Esophagus squamous epithelium (tissue), 5 donors: Measurements from ENCODE around the gene SEMA3F. TPM values are rescaled to one million over a fixed set of nuclear protein-coding genes. Genes with fewer than 3 reads are reported as not detected.

ENCODE experiments used
- DNase-seq: peaks from one replicate; lab custom pipeline; 2025; lab: John Stamatoyannopoulos, UW
- H3K27ac ChIP-seq, 4 donors: fragments of 200-600 bp; sonication (generic); one replicate each; pipeline ENCODE4 v1.5.1; 2016 to 2019; ENCODE audit warnings: mild to moderate bottlenecking in 1 of 4
- H3K27me3 ChIP-seq, 4 donors: fragments of 200-600 bp; sonication (generic); 1 replicate in 3 of 4; 2 replicates in 1 of 4; pipeline versions ENCODE4 v1.5.1 to v1.6.0; 2017 to 2021; ENCODE audit warnings: antibody characterized with exemption in 1 of 4
- H3K36me3 ChIP-seq, 3 donors: fragments of 200-600 bp; sonication (generic); one replicate each; pipeline ENCODE4 v1.5.1; 2016 to 2019
- H3K4me1 ChIP-seq, 3 donors: fragments of 200-600 bp; sonication (generic); one replicate each; pipeline ENCODE4 v1.5.1; 2017 to 2019
- H3K4me3 ChIP-seq, 4 donors: fragments of 200-600 bp; sonication (generic); 1 replicate in 3 of 4; 2 replicates in 1 of 4; pipeline ENCODE4 v1.5.1; 2016 to 2019; ENCODE audit warnings: mild to moderate bottlenecking in 2 of 4, moderate library complexity in 1 of 4
- H3K9me3 ChIP-seq, 3 donors: fragments of 200-600 bp; sonication (generic); one replicate each; pipeline ENCODE4 v1.5.1; 2016 to 2019
- POLR2A ChIP-seq, 4 donors: fragments of 450-650 bp; IDR thresholded peaks; one replicate each; pipeline ENCODE4 v1.6.1; 2017; ENCODE audit warnings: antibody characterized with exemption in 4 of 4, mild to moderate bottlenecking in 4 of 4, moderate library complexity in 3 of 4
- WGBS, 2 donors: methylation state at CpG; one replicate each; pipeline ENCODE4 v1.1.5; 2018; 5-methylcytosine and 5-hydroxymethylcytosine counted together
- intact Hi-C: fragments of 100-400 bp; cut with DNase I; formaldehyde crosslinking; loops from one replicate; pipeline ENCODE4 v1.15.0; 2022
- total RNA-seq, 4 donors: library from RNA; depleted of rRNA; stranded (reverse); fragments of >200 nt; gene quantifications; one replicate each; pipeline ENCODE4 v1.1.0, GENCODE V29; 2016
- TF ChIP-seq, protein P1 (sequence below), 6 experiments: fragments of 450-650 bp in 4 of 6; fragments of 200-600 bp in 2 of 6; sonication (generic) in 2 of 6; IDR thresholded peaks; one replicate each; pipeline ENCODE4 v1.5.1; 2016 to 2019; ENCODE audit warnings: antibody characterized with exemption in 6 of 6, mild to moderate bottlenecking in 4 of 6, moderate library complexity in 4 of 6
- donor health status: DM: yes; HTN: yes; CAD: no.

The SEMA3F gene
- total RNA-seq, 4 donors from 2014 or later: 56.8 to 146 (median 109) TPM

DNA sequence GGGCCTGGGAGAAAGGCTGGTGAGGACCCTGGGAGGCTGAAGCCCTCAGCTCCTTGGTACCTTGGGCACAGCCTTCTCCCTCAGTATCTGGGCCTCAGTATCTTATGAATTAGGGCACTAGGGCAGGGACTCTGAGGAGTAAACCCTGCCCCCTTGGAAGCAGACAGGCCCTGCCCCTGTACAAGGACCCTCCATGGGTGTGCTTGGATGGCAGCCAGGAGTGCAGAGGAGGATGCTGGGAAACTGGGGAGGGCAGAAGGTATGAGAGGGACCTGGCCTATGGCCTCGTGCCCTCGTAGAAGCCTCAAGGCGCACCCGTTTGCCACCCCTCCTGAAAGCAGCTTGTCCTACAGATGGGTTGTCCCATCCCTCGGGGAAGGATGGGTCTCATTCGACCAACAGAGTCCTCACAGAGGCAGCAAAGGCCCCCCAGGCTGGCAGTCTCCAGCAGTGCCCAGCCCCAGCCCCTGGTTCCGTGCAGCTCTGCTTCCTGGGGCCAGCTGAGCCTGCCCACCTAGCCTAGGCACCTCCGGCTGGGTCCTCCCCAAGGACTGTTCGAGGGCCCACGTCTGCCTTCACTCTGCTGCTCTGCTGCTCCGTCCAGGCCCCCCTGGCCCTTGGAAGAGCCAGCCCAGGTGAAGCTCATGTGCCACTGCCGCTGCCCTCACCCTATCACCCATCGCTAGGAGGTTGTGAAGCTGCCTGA, 15.3 kb upstream of the SEMA3F start:
- no peaks in the 10 kb centered on the region for H3K9me3 ChIP-seq
- H3K27ac ChIP-seq: no peak overlapping the region
- 80 to 98% methylated on average over 5 to 8 of the region's 13 CpGs for WGBS, 2 donors
- no peak for DNase-seq
- TF ChIP-seq, protein P1, sequence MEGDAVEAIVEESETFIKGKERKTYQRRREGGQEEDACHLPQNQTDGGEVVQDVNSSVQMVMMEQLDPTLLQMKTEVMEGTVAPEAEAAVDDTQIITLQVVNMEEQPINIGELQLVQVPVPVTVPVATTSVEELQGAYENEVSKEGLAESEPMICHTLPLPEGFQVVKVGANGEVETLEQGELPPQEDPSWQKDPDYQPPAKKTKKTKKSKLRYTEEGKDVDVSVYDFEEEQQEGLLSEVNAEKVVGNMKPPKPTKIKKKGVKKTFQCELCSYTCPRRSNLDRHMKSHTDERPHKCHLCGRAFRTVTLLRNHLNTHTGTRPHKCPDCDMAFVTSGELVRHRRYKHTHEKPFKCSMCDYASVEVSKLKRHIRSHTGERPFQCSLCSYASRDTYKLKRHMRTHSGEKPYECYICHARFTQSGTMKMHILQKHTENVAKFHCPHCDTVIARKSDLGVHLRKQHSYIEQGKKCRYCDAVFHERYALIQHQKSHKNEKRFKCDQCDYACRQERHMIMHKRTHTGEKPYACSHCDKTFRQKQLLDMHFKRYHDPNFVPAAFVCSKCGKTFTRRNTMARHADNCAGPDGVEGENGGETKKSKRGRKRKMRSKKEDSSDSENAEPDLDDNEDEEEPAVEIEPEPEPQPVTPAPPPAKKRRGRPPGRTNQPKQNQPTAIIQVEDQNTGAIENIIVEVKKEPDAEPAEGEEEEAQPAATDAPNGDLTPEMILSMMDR (IDR thresholded peaks at IDR 0.05): no peak
- TF ChIP-seq POLR2A (IDR thresholded peaks at IDR 0.05): no peak
- H3K36me3 ChIP-seq: no peaks in the 10 kb centered on the region
- no peak overlapping the region for H3K4me3 ChIP-seq
- peaks cover 14 to 64% (median 26%) of the 10 kb centered on the region in 3 donors for H3K4me1 ChIP-seq
- intact Hi-C loops: no loop called here
- H3K27me3 ChIP-seq: no peaks in the 10 kb centered on the region

DNA sequence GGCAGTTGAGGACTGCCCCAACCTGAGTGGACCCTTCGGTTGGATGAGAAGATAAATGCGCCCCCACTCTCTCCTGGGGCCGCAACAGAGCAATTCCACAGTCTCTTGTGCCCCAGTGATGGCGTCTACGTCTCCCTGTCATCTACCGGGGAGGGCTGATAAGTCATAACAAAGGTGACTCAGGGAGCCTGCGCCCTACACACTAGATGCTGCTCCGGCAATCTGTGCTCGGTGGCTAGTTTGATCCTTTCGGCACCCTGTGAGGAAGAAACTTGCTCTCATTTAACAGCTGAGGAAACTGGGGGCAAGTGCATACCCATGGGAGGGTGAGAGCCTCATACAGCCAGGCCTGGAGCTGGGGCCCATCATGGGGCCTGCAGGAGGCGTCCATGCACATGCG, 14.1 kb upstream of the SEMA3F start:
- H3K27ac ChIP-seq: no peak overlapping the region
- no peaks in the 10 kb centered on the region for H3K9me3 ChIP-seq
- DNase-seq: no peak
- no peaks in the 10 kb centered on the region for H3K36me3 ChIP-seq
- intact Hi-C loops: no loop called here
- H3K27me3 ChIP-seq: no peaks in the 10 kb centered on the region
- WGBS, 2 donors: 90 to 98% methylated on average over 6 to 11 of the region's 12 CpGs
- TF ChIP-seq, protein P1 (IDR thresholded peaks at IDR 0.05): no peak
- TF ChIP-seq POLR2A (IDR thresholded peaks at IDR 0.05): no peak
- no peak overlapping the region for H3K4me3 ChIP-seq
- peaks cover 20 to 64% (median 37%) of the 10 kb centered on the region in 3 donors for H3K4me1 ChIP-seq

DNA sequence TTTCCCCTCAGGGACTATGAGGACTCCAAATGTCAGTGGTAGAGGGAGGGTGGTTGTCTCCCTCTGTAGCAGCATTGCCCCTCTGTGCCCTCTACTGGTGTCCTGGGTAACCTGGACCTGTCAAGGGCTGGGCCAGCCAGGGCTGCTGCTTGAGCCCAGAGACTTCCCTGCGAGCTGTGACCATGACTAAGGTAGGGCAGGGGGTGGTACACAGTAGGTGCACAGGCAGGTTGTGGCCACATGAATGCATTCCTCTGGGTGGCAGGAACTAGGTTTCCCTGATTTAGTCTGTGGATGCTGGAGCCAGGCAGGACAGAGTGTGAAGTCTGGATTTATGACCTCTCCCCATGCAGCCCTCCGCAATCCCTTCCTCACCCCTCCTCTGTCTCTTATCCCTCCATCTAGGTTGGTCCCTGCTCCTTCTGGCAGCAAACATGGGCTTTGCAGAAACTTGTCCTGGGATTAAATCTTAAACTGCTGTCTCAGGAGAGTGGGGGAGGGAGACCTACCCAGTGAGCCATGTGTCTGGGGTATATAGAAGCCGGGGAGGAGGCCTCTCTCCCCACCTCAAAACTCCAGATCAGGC, 8.7 kb upstream of the SEMA3F start:
- WGBS, 2 donors: 56 to 68% methylated on average over 2 to 3 of the region's 3 CpGs
- DNase-seq: no peak
- intact Hi-C loops: no loop called here
- Histone ChIP-seq H3K36me3 (no peaks in the 10 kb centered on the region), H3K27me3 (no peaks in the 10 kb centered on the region), H3K9me3 (no peaks in the 10 kb centered on the region), H3K4me1 (peaks cover 38 to 72% (median 51%) of the 10 kb centered on the region in 3 donors), H3K27ac (peak overlapping the region in 3 of 4 donors; percentile 48 to 72 (median 70)), H3K4me3 (no peak overlapping the region)
- no peak for TF ChIP-seq POLR2A (IDR thresholded peaks at IDR 0.05)
- TF ChIP-seq, protein P1 (IDR thresholded peaks at IDR 0.05): peak in 1 of 6 experiments; percentile 15

DNA sequence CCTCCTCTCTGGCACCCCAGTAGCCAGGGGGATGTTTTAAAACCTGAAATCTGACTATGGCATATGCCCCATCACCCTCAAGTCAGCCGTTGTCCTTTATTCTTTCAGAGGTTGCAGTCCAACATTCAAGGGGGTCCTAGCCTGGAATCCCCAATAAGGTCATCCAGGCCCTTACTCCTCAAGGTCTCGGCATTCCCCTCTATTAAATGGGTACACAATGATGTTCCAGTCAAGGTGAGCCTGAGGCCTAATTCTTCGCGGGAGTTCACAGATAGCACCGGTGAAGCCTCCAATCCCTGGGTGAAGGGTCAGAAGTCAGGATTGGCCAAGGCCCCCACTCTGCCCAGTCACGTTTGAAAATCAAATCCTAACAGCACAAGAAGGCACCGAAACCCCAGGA, 8.1 kb upstream of the SEMA3F start:
- no peak for DNase-seq
- Histone ChIP-seq H3K36me3 (no peaks in the 10 kb centered on the region), H3K27me3 (no peaks in the 10 kb centered on the region), H3K27ac (peak overlapping the region in 3 of 4 donors; percentile 48 to 72 (median 70)), H3K4me3 (no peak overlapping the region), H3K4me1 (peaks cover 41 to 78% (median 57%) of the 10 kb centered on the region in 3 donors), H3K9me3 (no peaks in the 10 kb centered on the region)
- WGBS, 2 donors: 57 to 82% methylated on average over 5 to 6 of the region's 7 CpGs
- TF ChIP-seq, protein P1 (IDR thresholded peaks at IDR 0.05): no peak
- TF ChIP-seq POLR2A (IDR thresholded peaks at IDR 0.05): no peak
- intact Hi-C loops: no loop called here

DNA sequence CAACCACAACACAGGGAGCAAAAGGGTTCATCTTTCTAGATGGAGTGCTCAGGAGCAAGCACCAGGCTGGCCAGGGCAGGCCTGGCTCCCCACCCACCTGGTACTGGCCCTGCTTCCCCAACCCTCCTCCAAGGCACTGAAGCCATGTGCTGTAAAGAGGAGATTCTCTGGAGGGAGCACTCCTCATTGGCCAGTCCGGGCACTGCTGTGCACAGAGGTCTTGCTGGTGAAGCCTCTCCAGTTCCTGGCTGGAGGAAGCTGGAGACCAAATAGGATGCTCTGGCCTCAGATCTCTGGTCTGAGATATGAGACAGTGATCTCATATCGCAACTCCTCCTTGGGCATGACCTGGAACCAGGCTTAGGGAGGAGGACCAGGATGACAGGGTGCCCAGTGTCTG, 7.7 kb upstream of the SEMA3F start:
- intact Hi-C loops: no loop called here
- no peaks in the 10 kb centered on the region for H3K27me3 ChIP-seq
- DNase-seq: no peak
- H3K4me1 ChIP-seq: peaks cover 41 to 83% (median 61%) of the 10 kb centered on the region in 3 donors
- H3K4me3 ChIP-seq: no peak overlapping the region
- WGBS, 2 donors: 90% methylated on average over 2 of the region's 2 CpGs; no CpG with 5 or more reads in 1 of the 2 donors
- no peaks in the 10 kb centered on the region for H3K36me3 ChIP-seq
- no peaks in the 10 kb centered on the region for H3K9me3 ChIP-seq
- peak overlapping the region in 3 of 4 donors; percentile 48 to 72 (median 70) for H3K27ac ChIP-seq
- TF ChIP-seq, protein P1 (IDR thresholded peaks at IDR 0.05): no peak
- no peak for TF ChIP-seq POLR2A (IDR thresholded peaks at IDR 0.05)
